ENCODE data around the gene ENTPD6.

GRCh38 chr20:25273541-25274358 is 78.2 kb downstream of the ENTPD6 start:
- TF ChIP-seq YY1 (IDR thresholded peaks at IDR 0.05; ENCODE audit: insufficient read depth, insufficient read length) (no peak), ZNF274 (IDR thresholded peaks at IDR 0.05; ENCODE audit: low read depth, low read length) (no peak)
